GM21526 (cell line): ENCODE data around the gene MROH2B.
"Not testable (repeated sequence)": the region's sequence is repeated elsewhere in the genome, so short reads cannot be mapped to it uniquely, and the experiment has no call there.

ENCODE experiments used
- ATAC-seq: cut with Tn5 transposase; IDR thresholded peaks from one replicate; pipeline ENCODE4 v1.9.1; 2021; ENCODE audit warnings: moderate library complexity; ENCODE audit not compliant: unreplicated experiment, low FRiP score

The MROH2B gene

GRCh38 chr5:41032973-41033372, 38.2 kb downstream of the MROH2B start:
- no peak for ATAC-seq

DNA sequence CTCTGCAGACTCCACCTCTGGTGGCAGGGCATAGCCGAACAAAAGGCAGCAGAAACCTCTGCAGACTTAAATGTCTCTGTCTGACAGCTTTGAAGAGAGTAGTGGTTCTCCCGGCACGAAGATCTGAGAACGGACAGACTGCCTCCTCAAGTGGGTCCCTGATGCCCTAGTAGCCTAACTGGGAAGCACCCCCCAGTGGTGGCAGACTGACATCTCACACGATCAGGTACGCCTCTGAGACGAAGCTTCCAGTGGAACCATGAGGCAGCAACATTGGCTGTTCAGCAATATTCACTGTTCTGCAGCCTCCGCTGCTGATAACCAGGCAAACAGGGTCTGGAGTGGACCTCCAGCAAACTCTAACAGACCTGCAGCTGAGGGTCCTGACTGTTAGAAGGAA, 48.5 kb downstream of the MROH2B start:
- ATAC-seq, result not testable (repeated sequence)

GRCh38 chr5:41012318-41012717, 58.8 kb downstream of the MROH2B start:
- ATAC-seq, result no peak

DNA sequence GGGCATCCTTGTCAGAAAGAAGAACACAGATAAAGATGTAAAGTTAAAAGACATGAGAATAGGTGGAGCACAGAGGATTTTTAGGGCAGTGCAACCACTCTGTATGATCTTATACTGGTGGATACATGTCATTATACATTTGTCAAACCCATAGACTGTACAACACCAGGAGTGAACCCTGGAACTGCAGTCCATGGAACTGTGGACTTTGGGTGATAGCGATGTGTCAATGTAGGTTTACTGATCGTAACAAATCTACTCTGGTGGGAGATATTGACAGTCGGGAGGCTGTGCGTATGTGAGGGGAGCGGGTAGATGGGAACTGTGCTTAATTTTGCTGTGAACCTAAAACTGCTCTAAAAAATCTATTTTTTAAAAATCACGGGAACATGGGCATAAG, 60.6 kb downstream of the MROH2B start:
- ATAC-seq, result no peak

DNA sequence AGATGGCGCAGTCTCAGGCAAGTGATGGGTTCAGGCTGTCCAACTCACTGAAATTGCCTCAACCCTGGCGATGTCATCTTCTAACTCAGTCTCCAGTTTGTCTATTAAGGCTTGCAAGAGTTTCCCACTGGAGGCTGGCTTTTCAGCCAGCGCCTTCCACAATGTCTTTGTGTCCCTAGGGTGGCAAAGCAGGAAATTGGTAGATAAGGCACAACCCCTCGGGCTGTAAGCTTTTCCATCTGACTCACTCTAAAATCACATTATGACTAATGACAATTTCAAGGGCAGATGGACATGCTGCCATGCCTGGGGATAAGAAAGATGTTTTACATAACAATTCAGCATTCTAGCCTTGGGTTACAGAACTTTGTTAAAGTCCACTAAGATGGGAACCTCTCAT, 61.9 kb downstream of the MROH2B start:
- ATAC-seq, result no peak

- no peak for ATAC-seq
Observed at GRCh38 chr5:41004931-41005330, 66.2 kb downstream of the MROH2B start.

- no peak for ATAC-seq
Observed at GRCh38 chr5:41003670-41004376, 67.3 kb downstream of the MROH2B start.

GRCh38 chr5:40999966-41000365, 71.2 kb downstream of the MROH2B start:
- ATAC-seq, result no peak

- no peak for ATAC-seq
Observed at GRCh38 chr5:40999142-40999541, 72.0 kb downstream of the MROH2B start.

DNA sequence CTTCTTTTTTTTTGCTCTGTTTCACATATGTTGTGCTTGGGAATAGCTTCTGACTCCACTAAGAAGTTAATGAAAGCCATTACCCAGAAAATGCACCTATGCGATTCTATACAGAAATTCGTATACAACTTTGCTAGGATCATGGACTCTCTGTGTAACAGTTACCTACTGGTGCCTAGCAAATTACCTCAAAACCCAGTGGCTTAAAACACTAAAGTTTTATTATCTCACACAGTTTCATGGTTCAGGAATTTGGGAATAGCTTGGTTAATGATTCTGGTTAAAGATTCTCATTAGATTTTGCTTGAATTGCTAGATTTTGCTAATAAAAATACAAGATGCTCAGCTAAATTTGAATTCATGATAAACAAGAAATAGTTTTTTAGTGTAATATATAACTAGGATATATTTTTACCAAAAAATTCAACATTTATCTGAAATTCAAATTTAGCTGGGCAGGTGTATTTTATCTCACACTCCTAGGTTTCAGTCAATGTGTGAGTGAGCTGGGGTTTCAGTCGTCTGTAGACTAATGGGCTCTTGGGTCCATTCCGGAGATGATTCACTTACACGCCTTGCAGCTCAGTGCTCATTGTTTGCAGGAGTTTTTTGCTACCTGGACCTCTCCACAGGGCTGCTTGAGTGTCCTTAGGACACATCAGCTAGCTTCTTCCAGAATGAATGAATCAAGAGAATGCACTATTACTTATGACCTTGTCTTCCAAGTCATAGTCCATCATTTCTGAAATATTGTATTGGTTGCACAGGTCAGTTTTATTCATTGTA, 75.1 kb downstream of the MROH2B start:
- no peak for ATAC-seq

GRCh38 chr5:40991981-40992559, 79.1 kb downstream of the MROH2B start:
- no peak for ATAC-seq

DNA sequence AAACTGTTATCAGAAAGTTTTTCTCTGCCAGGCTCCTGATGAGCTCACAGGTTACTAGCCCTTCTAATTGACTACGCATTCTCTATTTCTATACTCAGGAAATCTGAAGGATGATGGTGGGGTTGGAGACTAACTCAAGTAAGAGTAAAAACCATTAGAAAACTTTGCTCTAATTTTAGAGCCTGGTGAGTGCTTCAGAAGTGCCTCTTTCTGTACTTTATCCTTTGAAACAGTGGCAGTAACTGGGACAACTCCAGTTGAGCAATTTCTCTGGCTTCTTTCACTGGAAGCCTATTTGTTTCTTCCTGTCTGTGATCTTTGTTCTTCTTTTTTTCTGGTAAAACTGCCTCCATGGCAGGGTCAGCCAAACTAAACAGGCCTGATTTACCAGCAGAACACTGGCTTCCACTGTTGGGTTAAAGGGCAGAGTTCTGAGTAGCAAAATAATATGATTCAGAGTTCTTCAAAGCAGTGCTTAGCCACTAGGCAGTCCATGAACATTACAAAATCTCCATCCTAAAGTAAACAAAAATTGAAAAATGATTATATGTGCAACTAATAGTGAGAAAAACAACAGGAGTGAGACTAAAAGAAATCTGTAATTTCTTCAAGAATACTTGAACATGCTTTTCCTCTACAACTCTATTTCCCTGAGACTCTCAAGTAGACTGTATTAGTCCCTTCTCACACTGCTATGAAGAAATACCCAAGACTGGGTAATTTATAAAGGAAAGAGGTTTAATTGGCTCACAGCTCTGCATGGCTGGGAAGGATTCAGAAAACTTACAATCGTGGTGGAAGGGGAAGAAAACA, 79.8 kb downstream of the MROH2B start:
- no peak for ATAC-seq

GRCh38 chr5:40988746-40989510, 82.2 kb downstream of the MROH2B start:
- ATAC-seq, result no peak

DNA sequence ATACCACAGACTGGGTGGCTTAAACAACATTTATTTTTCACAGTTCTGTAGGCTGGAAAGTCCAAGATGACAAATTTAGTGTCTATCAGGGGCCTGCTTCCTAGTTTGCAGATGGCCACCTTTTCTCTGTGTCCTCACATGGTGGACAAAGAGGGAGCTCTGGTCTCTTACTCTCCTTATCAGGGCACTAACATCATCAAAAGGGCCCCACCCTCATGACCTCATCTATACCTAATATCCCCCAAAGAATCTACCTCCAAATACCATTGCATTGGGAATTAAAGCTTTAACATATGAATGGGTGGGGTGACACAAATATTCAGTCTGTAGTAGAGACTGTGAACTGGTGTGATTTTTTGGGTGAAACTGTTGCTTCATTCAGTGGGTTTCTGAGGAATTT, 83.8 kb downstream of the MROH2B start:
- no peak for ATAC-seq

- no peak for ATAC-seq
Observed at GRCh38 chr5:40986666-40987065, 84.5 kb downstream of the MROH2B start.

GRCh38 chr5:40985501-40985900, 85.6 kb downstream of the MROH2B start:
- no peak for ATAC-seq

- ATAC-seq, result no peak
Observed at GRCh38 chr5:40984884-40985283, 86.3 kb downstream of the MROH2B start.

DNA sequence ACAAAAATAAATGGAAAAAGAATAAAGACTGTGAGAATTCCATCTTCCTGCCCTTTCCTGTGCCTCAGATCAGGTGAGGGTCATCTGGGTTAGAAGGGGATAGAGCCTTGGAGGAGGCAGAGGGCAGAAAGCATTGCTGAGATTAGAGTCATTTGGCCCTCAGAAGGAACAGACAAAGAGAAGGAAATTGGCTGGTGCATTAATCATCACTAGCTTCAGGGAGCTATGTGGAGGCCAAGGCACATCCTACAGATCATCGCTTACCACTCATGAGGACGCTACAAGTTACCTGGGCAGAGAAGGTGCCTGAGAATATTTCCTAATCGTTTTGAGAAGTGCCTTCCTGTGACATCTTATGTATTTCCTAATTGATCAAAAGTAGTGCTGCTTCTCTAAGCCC, 87.4 kb downstream of the MROH2B start:
- ATAC-seq, result no peak

DNA sequence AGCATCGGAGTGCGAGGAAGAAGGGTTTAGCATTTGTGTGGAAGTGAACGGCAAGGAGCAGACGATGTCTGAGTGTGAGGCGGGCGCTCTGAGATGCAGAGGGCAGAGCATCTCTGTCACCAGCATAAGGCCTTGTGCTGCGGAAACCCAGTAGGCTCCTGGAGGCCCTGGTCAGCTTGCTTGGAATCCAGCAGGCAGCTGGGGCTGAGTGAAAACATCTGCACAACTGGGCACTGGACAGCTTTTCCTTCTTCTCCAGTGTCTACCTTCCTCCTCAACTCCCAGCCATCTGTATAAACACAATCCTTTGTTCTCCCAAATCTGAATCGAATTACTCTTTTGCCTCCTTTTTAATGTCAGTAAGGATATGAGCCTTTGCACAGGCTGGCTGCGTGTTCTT, 89.7 kb downstream of the MROH2B start:
- ATAC-seq, result no peak

DNA sequence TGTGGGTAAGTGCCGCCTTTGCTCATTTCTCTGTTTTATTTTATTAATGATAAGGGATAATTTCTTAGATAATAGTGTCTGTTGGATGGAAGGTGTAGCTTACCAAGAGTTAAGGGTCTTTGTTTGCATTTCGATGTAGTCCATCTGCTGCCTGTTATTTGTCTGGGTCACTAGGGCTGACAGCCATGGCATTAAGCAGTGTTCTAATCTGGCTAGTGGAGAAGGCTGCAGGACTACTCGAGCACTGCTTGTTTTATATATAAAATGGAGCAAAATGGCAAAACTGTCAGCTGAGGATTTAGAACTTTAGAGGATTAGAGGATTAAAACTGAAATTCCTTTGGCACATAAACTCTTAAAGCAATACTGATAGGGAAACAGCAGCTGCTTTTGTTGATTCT, 94.3 kb downstream of the MROH2B start:
- no peak for ATAC-seq
